GM10266 (cell line): ENCODE results near the gene TSC22D1.

ENCODE experiments used
- DNase-seq: peaks from one replicate; pipeline ENCODE4 v3.0.0; 2012; ENCODE audit errors: extremely low spot score
- CTCF ChIP-seq: IDR thresholded peaks from 2 replicates; pipeline ENCODE4 v1.5.1; 2012; ENCODE audit warnings: mild to moderate bottlenecking, low read depth; ENCODE audit not compliant: control insufficient read depth, insufficient read depth; ENCODE audit errors: missing control alignments

TSC22D1 gene

GRCh38 chr13:44506719-44507118, 69.4 kb downstream of the TSC22D1 start:
- no peak for TF ChIP-seq CTCF
- no peak for DNase-seq

- TF ChIP-seq CTCF, result no peak
Observed at GRCh38 chr13:44506251-44506650, 69.9 kb downstream of the TSC22D1 start.

GRCh38 chr13:44504116-44504515, 72.0 kb downstream of the TSC22D1 start:
- DNase-seq, result no peak
- no peak for TF ChIP-seq CTCF

More at GRCh38 chr13:44506251-44506650, 69.9 kb downstream of the TSC22D1 start:
- no peak for DNase-seq

- TF ChIP-seq CTCF, result no peak
- no peak for DNase-seq
Observed at GRCh38 chr13:44498969-44499368, 77.2 kb downstream of the TSC22D1 start.

- TF ChIP-seq CTCF, result no peak
- DNase-seq, result no peak
Observed at GRCh38 chr13:44498502-44498901, 77.6 kb downstream of the TSC22D1 start.

- TF ChIP-seq CTCF, result no peak
- DNase-seq, result no peak
Observed at GRCh38 chr13:44497801-44498200, 78.3 kb downstream of the TSC22D1 start.

- DNase-seq, result no peak
- TF ChIP-seq CTCF, result no peak
Observed at GRCh38 chr13:44493213-44493812, 82.8 kb downstream of the TSC22D1 start.
